ENCODE results near the gene SCARF1.
"Not testable (repeated sequence)": the region's sequence is repeated elsewhere in the genome, so short reads cannot be mapped to it uniquely, and the experiment has no call there.

The SCARF1 gene

GRCh38 chr17:1645207-1646171 lies at the start of gene SCARF1:
Gene SCARF1, minus strand, starts transcription at chr17:1645732. Its CDS starts 35 bp downstream, at chr17:1645697.
- peak; percentile 77 for DNase-seq (ENCODE audit: low spot score)

GRCh38 chr17:1693339-1693738 lies 47.8 kb upstream of the SCARF1 start:
- peak; percentile 41 for DNase-seq (ENCODE audit: low spot score)

- no peak for DNase-seq (ENCODE audit: low spot score)
Measured at GRCh38 chr17:1690544-1691221, 45.2 kb upstream of the SCARF1 start.

- not testable (repeated sequence) for DNase-seq (ENCODE audit: low spot score)
Measured at GRCh38 chr17:1688405-1688804, 42.9 kb upstream of the SCARF1 start.

GRCh38 chr17:1686086-1686485 lies 40.6 kb upstream of the SCARF1 start:
- peak; percentile 47 for DNase-seq (ENCODE audit: low spot score)

GRCh38 chr17:1684378-1685189 lies 39.1 kb upstream of the SCARF1 start, which contains the start of gene PRPF8:
Gene PRPF8, minus strand, starts transcription at chr17:1684867. Its CDS starts 296 bp downstream, at chr17:1684571.
- DNase-seq (ENCODE audit: low spot score), result peak; percentile 97

- no peak for DNase-seq (ENCODE audit: low spot score)
Measured at GRCh38 chr17:1683459-1683858, 37.9 kb upstream of the SCARF1 start.

GRCh38 chr17:1676401-1676800 lies 30.9 kb upstream of the SCARF1 start:
- DNase-seq (ENCODE audit: low spot score), result no peak

- DNase-seq (ENCODE audit: low spot score), result no peak
Measured at GRCh38 chr17:1673041-1673785, 27.7 kb upstream of the SCARF1 start.

GRCh38 chr17:1663934-1664333 lies 18.4 kb upstream of the SCARF1 start:
- DNase-seq (ENCODE audit: low spot score), result not testable (repeated sequence)

GRCh38 chr17:1661045-1661444 lies 15.5 kb upstream of the SCARF1 start:
- no peak for DNase-seq (ENCODE audit: low spot score)

- DNase-seq (ENCODE audit: low spot score), result no peak
Measured at GRCh38 chr17:1658100-1658499, 12.6 kb upstream of the SCARF1 start.

- no peak for DNase-seq (ENCODE audit: low spot score)
Measured at GRCh38 chr17:1653735-1654134, 8.2 kb upstream of the SCARF1 start.

GRCh38 chr17:1652794-1653193 lies 7.3 kb upstream of the SCARF1 start:
- not testable (repeated sequence) for DNase-seq (ENCODE audit: low spot score)

- DNase-seq (ENCODE audit: low spot score), result no peak
Measured at GRCh38 chr17:1651559-1651844, 6.0 kb upstream of the SCARF1 start.

- no peak for DNase-seq (ENCODE audit: low spot score)
Measured at GRCh38 chr17:1650731-1651558, 5.4 kb upstream of the SCARF1 start.

GRCh38 chr17:1649844-1650501 lies 4.4 kb upstream of the SCARF1 start, which contains the start of gene RILP:
Gene RILP, minus strand, starts transcription at chr17:1649866. Its CDS starts 62 bp downstream, at chr17:1649804.
- peak; percentile 72 for DNase-seq (ENCODE audit: low spot score)

GRCh38 chr17:1648963-1649843 lies 3.7 kb upstream of the SCARF1 start:
- peak; percentile 91 for DNase-seq (ENCODE audit: low spot score)

All from RKO (cell line).